Uterus (tissue), 4 donors: ENCODE data around the gene FHL1. TPM values are rescaled to one million over a fixed set of nuclear protein-coding genes. Genes with fewer than 3 reads are reported as not detected.

Experiments used
- DNase-seq, 2 donors: peaks; one replicate each; pipeline ENCODE4 v3.0.0-alpha.2; 2019 to 2020
- H3K27ac ChIP-seq, 2 donors: fragments of 200-600 bp; sonication (generic); 1 replicate in 1 of 2; 2 replicates in 1 of 2; pipeline ENCODE4 v1.5.1; 2016 to 2018
- H3K27me3 ChIP-seq, 2 donors: fragments of 200-600 bp; sonication (generic); one replicate each; pipeline ENCODE4 v1.5.1; 2018 to 2019; ENCODE audit warnings: control low read depth in 1 of 2
- H3K36me3 ChIP-seq, 2 donors: fragments of 200-600 bp; sonication (generic); one replicate each; pipeline ENCODE4 v1.5.1; 2019; ENCODE audit warnings: control low read depth in 1 of 2
- H3K4me1 ChIP-seq, 2 donors: fragments of 200-600 bp; sonication (generic); one replicate each; pipeline ENCODE4 v1.5.1; 2018 to 2019; ENCODE audit warnings: control low read depth in 1 of 2
- H3K4me3 ChIP-seq, 2 donors: fragments of 200-600 bp; sonication (generic); 1 replicate in 1 of 2; 2 replicates in 1 of 2; pipeline ENCODE4 v1.5.1; 2018 to 2019; ENCODE audit warnings: mild to moderate bottlenecking in 1 of 2
- H3K9me3 ChIP-seq, 2 donors: fragments of 200-600 bp; sonication (generic); one replicate each; pipeline ENCODE4 v1.5.1; 2019; ENCODE audit warnings: control low read depth in 1 of 2
- POLR2A ChIP-seq, 2 donors: fragments of 450-650 bp; IDR thresholded peaks; one replicate each; pipeline ENCODE4 v1.6.1; 2016; ENCODE audit warnings: antibody characterized with exemption in 2 of 2, mild to moderate bottlenecking in 1 of 2, moderate library complexity in 1 of 2
- intact Hi-C: fragments of 100-400 bp; cut with DNase I; formaldehyde crosslinking; loops from one replicate; pipeline ENCODE4 v1.15.1; 2023; ENCODE audit warnings: low total_unique reads
- total RNA-seq, 4 donors: library from RNA; depleted of rRNA in 3 of 4; stranded (reverse); fragments of >200 nt in 3 of 4; gene quantifications; one replicate each; pipeline versions ENCODE4 v1.1.0 to v1.2.4, GENCODE V29; 2014 to 2023
- TF ChIP-seq, protein P1 (sequence below), 4 experiments: fragments of 200-600 bp in 2 of 4; fragments of 450-650 bp in 2 of 4; sonication (generic) in 2 of 4; IDR thresholded peaks; one replicate each; pipeline ENCODE4 v1.5.1; 2016 to 2019; ENCODE audit warnings: antibody characterized with exemption in 4 of 4, mild to moderate bottlenecking in 2 of 4, moderate library complexity in 1 of 4
- donor health status: DM: yes; HTN: yes; CAD: no.

FHL1 gene
- total RNA-seq, 4 donors from 2014 or later = 279 to 745 (median 469) TPM

DNA sequence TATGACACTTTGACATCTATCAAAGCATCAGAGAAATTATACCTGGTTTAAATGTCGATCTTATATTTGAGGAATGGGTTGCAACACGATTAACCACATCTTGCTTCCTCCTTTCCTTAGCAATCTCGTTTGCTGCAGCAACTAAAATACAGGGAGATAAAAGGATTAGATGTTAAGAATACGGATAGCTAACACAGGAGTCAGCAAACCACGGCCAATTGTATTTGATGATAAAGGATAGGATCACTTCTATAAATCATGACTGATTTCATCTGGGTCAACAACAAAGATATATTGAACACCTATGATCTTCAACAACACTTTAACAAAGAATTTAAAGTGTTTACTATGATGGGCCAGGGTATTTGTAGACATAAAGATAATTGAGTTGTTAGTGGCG, 98.9 kb downstream of the FHL1 start:
- H3K9me3 ChIP-seq = no peaks in the 10 kb centered on the region
- H3K27ac ChIP-seq = no peak overlapping the region
- H3K4me3 ChIP-seq = no peak overlapping the region
- no peak for DNase-seq
- no peaks in the 10 kb centered on the region for H3K36me3 ChIP-seq
- intact Hi-C loops = no loop called here
- TF ChIP-seq POLR2A (IDR thresholded peaks at IDR 0.05) = no peak
- TF ChIP-seq, protein P1, sequence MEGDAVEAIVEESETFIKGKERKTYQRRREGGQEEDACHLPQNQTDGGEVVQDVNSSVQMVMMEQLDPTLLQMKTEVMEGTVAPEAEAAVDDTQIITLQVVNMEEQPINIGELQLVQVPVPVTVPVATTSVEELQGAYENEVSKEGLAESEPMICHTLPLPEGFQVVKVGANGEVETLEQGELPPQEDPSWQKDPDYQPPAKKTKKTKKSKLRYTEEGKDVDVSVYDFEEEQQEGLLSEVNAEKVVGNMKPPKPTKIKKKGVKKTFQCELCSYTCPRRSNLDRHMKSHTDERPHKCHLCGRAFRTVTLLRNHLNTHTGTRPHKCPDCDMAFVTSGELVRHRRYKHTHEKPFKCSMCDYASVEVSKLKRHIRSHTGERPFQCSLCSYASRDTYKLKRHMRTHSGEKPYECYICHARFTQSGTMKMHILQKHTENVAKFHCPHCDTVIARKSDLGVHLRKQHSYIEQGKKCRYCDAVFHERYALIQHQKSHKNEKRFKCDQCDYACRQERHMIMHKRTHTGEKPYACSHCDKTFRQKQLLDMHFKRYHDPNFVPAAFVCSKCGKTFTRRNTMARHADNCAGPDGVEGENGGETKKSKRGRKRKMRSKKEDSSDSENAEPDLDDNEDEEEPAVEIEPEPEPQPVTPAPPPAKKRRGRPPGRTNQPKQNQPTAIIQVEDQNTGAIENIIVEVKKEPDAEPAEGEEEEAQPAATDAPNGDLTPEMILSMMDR (IDR thresholded peaks at IDR 0.05) = no peak
- H3K27me3 ChIP-seq = no peaks in the 10 kb centered on the region
- no peaks in the 10 kb centered on the region for H3K4me1 ChIP-seq

DNA sequence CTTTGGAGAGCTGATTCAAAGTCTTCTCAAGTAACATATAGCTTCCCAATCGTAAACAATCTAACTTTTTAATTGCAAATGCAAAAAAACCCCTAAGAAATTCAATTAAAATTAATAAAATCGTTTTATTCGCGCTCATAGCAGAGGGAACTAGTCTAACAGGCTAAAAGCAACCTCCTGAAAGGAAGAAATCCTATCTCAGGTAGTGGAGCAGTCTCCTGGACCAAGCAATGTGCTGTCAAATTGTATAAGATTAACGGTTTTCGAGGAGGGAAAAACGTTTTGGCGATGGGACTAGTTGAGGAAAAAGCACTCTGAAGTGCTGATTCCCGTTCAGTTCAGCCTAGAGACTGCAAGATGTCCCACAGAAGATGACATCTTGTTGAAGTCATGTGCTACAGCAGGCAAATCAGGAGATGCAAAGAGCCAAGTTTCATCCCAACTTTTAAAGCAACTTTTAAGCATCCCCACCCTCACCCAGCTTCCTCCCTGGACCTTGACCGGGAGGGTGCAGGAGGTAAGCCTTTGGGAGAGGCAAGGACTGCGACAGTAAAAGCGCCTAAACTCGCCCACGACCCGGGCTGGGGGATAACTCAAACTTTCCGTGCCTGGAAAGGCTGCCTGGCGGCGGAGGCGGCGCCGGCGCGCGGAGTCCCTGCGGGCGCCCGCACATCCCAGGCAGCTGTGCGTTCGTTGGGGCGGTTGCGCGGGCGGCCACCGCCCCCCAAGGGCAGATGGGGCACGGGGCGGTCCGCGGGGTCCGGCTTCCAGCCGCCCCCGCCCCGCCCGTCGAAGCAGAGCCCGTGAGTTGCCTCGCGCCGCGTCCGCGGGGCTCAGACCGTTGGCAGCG, 103.1 kb downstream of the FHL1 start:
- Histone ChIP-seq H3K9me3 (no peaks in the 10 kb centered on the region), H3K36me3 (no peaks in the 10 kb centered on the region), H3K27me3 (no peaks in the 10 kb centered on the region), H3K27ac (peak overlapping the region; percentile 75 to 83), H3K4me1 (no peaks in the 10 kb centered on the region), H3K4me3 (peak overlapping the region; percentile 38 to 82)
- TF ChIP-seq, protein P1 (IDR thresholded peaks at IDR 0.05) = no peak
- no peak for TF ChIP-seq POLR2A (IDR thresholded peaks at IDR 0.05)
- no peak for DNase-seq
- intact Hi-C loops = no loop called here

DNA sequence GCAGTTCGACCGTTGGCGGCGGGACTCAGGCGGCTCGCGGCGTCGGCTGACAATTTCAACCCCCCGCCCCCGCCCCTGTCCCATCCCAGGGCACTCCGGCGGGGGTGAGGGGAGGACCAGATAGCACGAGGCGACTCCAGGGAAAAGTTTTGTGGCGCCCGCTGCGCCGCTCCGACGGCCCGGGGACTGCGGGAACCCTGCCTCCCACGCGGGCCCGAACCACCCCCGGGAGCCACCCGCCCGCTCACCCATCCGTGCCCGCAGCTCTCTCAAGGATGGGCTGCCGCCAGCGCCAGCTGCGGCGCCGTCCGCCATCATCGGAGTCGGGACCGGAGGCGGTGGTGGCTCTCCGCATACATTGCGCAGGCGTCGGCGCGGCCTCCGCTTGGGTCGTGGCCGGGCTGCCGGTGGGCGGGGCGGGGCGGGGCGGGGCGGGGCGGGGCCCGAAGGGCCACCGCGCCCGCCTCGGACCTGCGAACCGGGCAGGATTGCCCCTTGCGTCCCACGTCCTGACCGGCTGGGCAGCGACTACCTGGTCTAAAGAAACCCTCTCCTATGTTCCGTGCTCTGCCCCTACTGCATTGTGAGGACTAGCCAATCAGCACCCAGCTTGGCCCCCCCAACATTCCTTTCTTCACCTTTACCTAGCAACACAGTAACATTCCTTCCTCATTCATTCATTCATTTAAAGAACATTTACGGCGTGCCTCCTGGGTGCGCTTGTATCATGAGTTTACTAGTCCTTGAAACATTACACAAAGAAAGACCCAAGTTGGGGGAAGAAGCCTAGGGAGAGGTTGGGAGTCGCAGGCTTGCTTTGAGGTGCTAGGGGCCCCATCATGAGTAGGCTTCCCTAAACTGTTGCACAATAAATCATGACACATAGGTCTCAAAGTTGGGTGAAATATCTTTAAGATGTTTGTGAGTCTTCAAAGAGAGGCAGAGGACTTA, 104.0 kb downstream of the FHL1 start, which contains the start of gene MAP7D3:
MAP7D3 (minus strand) TSS at position 360 of the 951 bp plus-strand sequence; CDS start at position 318, 42 bp downstream.
- H3K9me3 ChIP-seq = no peaks in the 10 kb centered on the region
- no peaks in the 10 kb centered on the region for H3K4me1 ChIP-seq
- H3K36me3 ChIP-seq = no peaks in the 10 kb centered on the region
- H3K27me3 ChIP-seq = no peaks in the 10 kb centered on the region
- intact Hi-C loops = no loop called here
- TF ChIP-seq, protein P1 (IDR thresholded peaks at IDR 0.05) = no peak
- peak; percentile 26 to 60 for TF ChIP-seq POLR2A (IDR thresholded peaks at IDR 0.05)
- H3K27ac ChIP-seq = peak within 1 kb of the TSS; percentile 75 to 83
- peak; percentile 58 to 65 for DNase-seq
- H3K4me3 ChIP-seq = peak within 1 kb of the TSS; percentile 38 to 82

DNA sequence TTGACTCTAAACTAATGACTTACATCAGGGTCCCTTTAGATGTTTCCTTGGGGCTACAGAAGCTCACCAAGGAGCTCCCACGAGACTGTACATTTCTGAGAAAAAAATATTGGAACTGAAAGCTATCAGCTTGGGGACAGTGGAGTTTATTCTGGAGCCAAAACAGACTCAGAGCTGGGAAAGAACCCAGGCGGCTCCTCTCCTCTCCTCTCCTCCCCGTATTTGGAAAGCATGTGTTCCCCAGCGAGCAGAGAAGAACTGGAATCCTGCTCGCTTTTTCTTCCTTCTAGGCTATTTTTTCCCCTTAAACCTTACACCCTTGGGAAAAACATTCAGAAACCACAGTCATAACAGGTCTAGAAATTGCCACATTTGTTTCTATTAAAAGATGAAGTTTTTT, 108.2 kb downstream of the FHL1 start:
- Histone ChIP-seq H3K9me3 (no peaks in the 10 kb centered on the region), H3K27me3 (no peaks in the 10 kb centered on the region), H3K36me3 (no peaks in the 10 kb centered on the region), H3K4me3 (no peak overlapping the region), H3K4me1 (no peaks in the 10 kb centered on the region), H3K27ac (peak overlapping the region; percentile 34 to 49)
- DNase-seq = no peak
- intact Hi-C loops = no loop called here
- TF ChIP-seq, protein P1 (IDR thresholded peaks at IDR 0.05) = no peak
- TF ChIP-seq POLR2A (IDR thresholded peaks at IDR 0.05) = no peak
